Loucy (cell line): ENCODE measurements around the gene CST4.

Source experiments
- EZH2phosphoT487 ChIP-seq: fragments of 200-600 bp; IDR thresholded peaks from 2 replicates; pipeline ENCODE4 v1.6.1; 2018; ENCODE audit warnings: antibody characterized with exemption, mild to moderate bottlenecking, moderate library complexity, borderline replicate concordance
- TF ChIP-seq, protein P1 (sequence below): fragments of 200-600 bp; sonication (generic); conservative IDR thresholded peaks from 2 replicates; pipeline ENCODE4 v1.5.1; 2014; ENCODE audit warnings: mild to moderate bottlenecking, antibody characterized with exemption, low read length

DNA sequence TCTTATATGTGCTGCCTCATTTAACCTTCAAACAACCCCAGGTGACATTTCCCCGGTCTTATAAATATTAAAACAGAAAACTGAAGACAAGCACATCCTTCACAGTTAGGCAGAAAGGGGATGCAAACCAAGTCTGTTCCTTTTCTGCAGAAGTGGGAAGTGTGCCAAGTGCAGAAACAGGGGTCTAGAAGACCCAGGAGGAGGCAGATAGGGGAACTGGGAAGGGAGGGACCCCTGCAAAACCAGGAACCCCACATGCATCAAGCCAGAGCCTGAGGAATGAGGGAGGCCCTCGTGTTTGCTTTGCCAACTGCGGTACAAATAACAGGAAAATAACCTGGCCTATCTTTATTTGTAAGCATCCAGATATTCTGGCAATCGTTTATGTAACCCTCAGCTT is 34.1 kb downstream of the CST4 start:
- TF ChIP-seq, protein P1, sequence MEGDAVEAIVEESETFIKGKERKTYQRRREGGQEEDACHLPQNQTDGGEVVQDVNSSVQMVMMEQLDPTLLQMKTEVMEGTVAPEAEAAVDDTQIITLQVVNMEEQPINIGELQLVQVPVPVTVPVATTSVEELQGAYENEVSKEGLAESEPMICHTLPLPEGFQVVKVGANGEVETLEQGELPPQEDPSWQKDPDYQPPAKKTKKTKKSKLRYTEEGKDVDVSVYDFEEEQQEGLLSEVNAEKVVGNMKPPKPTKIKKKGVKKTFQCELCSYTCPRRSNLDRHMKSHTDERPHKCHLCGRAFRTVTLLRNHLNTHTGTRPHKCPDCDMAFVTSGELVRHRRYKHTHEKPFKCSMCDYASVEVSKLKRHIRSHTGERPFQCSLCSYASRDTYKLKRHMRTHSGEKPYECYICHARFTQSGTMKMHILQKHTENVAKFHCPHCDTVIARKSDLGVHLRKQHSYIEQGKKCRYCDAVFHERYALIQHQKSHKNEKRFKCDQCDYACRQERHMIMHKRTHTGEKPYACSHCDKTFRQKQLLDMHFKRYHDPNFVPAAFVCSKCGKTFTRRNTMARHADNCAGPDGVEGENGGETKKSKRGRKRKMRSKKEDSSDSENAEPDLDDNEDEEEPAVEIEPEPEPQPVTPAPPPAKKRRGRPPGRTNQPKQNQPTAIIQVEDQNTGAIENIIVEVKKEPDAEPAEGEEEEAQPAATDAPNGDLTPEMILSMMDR: no peak
- no peak for TF ChIP-seq EZH2phosphoT487
